Stimulated activated CD4-positive, alpha-beta T cell treated with anti-CD3 and anti-CD28 coated beads, Interleukin-4, amount 100 ng/mL, for 1 hour (primary cell): Measurements from ENCODE around the gene ARHGEF19.
"Not testable (repeated sequence)": the region's sequence is repeated elsewhere in the genome, so short reads cannot be mapped to it uniquely, and the experiment has no call there.

ENCODE experiments used
- DNase-seq: peaks from one replicate; pipeline ENCODE4 v3.0.0-alpha.2; 2020

Gene ARHGEF19

DNA sequence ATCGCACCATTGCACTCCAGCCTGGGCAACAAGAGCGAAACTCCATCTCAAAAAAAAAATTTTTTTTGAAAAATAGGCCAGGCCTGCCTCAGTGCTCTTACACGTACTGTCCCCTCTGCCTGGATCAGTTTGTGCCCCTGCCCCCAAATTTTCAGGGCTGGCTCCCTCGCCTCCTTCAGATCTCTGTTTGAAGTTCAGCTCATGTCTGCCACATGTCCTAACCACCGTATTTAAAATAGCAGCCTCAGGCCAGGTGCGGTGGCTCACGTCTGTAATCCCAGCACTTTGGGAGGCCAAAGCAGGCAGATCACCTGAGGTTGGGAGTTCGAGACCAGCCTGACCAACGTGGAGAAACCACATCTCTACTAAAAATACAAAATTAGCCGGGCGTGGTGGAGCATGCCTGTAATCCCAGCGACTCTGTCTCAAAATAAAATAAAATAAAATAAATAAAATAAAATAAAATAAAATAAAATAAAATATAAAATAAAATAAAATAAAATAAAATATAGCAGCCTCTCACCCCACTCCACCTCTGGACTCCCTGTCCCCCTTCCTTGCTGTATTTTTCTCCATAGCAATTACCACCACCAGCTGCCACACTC lies 48.7 kb downstream of the ARHGEF19 start:
- not testable (repeated sequence) for DNase-seq

DNA sequence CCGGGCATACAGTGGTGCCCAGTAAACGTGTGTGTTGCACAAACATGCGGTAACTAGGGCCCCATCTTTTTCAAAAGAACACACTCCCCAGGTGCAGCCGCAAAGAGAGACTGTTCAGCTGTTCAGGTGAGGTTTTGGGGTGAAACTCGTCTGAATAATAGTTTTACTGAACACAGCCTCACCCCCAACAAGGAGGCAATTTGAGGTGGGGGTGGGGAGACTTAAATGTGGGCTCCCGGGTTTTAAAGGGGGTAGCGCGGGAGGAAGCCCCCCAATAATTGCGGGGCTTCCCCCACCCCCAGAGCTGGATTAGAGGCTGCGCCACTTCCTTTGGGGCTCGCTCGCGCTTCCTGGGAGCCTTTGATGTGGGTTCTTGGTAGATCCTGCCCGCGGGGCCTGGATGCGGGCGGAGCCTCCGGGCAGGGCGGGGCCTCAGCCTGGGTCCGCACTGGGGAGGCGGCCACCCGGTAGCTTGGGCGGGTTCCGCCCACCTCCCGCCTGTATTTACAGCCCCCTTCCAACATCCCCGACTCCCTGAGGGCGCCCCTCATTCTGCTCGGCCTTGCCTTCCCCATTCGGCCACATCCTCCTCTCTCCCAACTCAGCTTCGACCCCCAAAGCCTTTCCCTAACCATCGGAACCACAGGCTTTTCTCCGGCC lies 50.2 kb downstream of the ARHGEF19 start:
- peak; percentile 54 for DNase-seq

DNA sequence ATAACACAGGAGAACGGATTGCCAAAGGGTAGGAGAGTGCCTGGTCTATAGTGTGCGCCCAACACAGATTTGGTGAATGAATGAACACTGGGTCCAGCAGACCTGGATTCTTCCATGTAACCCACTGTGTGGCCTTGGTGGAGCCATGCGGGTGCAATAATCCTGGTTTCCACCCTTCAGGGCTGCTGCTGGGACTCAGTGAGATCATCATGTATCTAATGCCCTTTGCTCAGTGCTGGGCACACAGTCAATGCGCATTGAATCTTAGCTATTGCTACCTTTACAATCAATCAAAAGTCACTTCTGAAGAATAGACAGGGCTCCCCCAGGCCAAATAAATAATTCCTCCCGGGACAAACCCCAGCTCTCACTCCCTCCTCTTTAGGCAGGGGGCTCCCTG lies 50.7 kb downstream of the ARHGEF19 start:
- DNase-seq: no peak

DNA sequence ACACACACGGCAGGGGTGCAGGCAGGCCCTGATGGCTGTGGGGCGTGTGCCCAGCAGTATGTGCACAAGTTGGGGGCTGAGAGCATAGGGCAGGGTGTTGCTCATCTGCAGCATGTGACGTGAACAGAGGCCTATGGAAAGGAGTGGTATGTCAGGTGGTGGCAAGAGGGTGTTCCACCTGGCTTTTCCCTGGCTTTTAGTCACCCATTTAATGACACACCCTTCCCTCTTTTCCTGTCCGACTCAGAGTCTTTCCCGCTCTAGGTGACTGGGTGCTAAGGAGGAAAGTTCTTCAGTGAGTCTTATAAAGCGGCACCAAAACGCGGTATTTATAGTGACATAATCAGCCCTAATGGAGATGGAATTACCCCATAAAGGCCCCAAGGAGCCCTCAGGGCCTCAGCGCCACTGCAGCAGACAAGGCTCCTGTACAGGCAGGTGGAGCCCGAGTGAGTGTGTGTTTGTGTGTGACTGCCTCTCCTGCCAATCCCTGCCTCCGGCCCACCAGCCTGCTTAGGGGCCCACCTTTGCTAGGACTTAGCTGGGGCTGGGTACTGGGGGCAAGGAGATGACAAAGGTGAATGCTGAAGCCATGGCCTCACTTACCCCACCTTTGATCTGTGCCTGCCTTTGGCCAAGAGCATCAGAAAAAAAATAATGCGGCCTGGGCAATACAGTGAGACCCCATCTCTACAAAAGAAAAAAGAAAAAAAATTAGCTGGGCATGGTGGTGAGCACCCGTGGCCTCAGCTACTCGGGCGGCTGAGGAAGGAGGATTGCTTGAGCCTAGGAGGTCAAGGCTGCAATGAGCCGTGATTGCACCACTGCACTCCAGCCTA lies 53.2 kb downstream of the ARHGEF19 start:
- no peak for DNase-seq

DNA sequence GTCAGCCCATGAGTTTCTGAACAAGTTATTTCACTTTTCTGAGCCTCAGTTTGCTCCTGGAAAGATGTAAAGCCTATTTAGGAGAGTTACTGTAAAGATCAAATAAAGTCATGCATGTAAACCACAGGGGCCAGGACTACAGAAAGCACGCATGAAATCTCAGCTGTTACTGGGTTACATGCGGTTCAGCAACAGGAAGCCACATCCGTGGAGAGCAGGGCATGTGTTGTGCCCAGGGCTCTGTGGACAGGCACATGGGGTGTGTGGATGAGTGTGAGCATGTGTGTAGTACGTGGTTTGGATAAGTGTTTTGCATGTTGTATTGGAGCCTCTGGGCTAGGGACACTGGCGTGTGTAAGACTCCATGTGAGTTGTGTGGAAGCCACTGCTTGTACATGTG lies 54.4 kb downstream of the ARHGEF19 start:
- no peak for DNase-seq

DNA sequence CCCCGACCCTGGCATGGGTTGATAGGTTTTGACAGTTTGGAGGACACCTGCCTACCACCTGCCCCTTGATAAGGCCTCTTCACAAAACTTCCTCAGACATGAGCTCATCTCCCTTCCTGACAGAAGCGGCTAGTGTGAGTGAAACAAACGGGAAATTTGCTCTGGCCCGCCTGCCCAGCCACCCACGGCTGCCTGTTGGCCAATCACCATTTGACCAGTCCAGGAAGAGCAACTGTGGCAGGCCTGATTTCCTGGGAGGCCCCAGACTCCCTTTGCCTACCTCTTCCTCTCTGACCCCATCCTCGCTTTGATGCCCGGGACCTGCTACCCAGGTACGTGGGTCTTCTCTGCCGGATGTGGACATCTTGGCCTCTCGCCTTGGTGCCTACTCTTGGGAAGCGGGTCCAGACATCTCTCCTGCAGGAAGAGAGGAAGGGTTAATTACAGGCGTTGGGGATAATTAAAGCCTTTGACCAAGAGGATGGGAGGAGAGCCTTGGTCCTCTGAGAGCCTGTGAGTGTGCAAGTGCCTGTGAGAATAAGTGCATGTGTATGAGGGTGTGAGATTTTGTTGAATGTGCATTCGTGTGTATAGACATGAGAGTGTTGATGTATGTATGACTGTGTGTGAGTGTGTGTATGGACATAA lies 55.5 kb downstream of the ARHGEF19 start:
- no peak for DNase-seq

DNA sequence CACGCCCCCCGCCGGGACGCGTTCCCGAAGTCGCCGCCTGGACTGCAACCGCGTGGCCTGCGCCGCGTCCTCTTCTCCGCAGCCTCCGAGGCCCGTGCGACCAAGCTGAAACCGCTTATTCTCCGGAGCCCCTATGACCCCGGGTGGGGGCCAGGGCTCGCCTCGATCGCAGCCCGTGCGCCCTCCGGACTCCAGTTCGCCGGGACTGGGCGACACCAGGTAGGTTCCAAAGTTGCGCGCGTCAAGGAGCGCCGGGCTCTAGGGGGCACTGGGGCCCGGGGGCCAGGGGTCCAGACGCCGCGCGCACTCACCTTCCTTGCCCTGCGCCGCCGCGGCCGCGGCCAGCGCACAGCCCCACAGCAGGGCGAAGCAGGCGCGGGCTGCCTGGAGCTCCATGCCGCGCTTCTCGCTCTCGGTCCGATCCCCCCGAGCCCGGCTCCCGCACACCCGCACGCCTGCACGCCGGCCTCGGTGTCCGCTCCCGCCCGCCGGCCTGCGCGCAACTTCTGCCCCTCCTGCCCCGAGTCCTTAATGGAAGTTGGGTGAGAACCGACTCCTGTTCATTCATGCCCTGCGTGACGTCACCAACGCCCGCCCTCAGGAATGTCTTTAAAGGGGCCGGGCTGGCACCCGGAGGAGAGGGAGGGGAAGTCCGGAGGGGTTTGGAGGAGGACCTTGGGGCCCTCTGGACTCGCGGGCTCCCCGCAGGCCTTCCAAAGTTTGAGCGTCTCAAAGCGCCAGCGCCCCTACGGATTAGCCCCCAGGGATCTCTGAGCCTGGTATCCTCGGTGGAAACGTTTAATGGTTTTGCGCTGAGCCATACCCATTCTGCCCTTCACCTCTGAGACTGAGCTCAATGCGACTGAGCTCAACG lies 56.7 kb downstream of the ARHGEF19 start, which contains the start of gene EPHA2:
Gene EPHA2 (minus strand): TSS at position 533 of the 874 bp plus-strand sequence. CDS start 137 bp downstream, at position 396.
- DNase-seq: peak; percentile 19

DNA sequence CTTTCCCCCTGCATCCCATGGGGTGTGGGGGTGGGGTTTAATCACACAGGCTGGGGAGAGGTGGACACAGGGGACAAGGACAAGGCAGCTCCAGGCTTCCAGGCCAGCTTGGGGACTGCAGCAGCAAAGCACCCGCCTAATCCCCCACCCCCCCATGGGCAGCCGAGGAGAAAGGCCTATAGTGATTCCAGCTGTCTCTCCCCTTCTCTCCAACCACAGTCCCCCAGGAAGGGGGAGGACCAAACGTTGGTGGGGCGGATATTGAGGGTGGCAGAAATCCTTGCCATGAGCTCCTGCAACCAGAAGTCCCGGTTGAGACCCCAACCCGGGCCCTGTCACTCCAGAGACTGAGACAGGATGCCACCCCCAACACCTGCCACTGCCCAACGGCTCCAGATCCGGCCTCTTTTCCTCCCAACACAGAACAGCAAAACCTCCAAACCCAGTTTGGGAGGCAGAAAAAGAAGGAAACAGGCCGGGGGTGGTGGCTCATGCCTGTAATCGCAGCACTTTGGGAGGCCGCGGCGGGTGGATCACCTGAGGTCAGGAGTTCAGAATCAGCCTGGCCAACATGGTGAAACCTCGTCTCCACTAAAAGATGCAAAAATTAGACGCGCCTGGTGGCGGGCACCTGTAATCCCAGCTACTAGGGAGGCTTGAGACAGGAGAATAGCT lies 58.3 kb downstream of the ARHGEF19 start:
- DNase-seq: no peak

DNA sequence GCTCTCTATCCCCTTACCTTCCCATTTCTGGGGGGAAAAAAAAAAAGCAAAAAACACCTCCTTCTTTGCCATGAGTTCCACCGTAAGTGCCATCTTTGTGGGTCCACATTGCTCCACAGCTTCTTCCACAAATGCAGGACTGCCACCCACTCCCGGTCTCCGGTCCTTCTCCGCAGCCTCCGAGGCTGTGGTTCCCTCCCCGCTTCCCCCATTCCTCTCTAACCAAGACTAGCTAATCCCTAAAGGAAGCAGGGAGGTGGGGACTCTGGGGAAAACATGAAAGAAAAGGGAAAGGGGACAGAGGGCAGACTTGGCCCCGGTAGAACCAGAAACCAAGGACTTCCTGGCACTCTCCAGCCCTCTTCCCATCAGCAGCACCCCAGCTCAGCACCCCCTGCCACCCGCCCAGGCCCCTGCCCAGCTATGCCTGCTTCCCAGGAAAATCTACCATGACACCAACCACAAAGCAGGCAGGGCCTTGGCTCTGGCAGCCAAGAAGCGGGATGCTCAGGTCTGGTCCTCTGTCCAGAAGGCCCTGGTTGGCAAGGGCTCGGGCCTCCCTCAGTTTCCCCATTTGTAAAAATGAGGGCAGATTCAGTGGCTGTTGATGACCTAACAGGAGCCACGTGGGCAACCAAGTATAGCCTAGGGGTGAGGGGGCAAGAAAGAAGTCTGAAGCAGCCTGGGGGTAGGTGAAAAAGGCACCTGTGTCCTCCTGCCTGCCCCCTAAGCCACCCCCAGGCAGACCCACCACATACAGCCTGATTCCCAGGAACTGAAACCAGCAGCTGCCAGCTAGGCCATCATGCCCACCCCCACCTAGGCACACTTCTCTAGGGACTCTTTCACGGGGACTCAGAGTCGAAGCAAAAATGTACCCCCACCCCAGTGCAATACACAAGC lies 59.1 kb downstream of the ARHGEF19 start:
- no peak for DNase-seq

DNA sequence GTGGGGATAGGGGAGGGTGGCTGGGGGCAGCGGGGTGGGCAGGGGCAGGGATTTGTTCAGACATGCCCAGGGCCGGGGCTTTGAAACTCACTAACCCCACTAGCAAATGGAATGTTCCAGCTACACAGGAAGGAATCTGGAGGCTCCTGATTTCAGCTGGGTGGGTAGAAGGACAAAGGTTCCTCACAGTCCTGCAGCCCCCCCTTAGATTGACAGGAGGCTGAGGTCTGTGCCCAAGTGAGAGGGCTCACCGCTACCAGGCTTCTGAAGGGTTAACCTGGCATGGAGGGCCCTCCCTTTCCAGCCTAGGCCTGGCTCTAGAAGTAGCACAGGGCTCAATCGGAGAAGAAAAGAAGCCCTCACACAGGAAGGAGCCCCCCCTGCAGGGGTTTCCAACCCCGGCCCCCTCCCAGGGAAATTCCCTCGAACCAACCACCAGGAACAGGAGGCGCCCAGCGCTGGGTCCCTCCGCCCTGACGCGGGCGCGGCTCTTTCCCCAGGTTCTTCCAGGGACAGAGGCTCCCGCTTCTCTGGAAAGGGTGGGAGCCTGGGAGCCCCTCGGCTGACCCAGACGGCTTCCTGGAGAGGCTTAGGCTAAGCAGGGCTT lies 59.9 kb downstream of the ARHGEF19 start:
- no peak for DNase-seq

DNA sequence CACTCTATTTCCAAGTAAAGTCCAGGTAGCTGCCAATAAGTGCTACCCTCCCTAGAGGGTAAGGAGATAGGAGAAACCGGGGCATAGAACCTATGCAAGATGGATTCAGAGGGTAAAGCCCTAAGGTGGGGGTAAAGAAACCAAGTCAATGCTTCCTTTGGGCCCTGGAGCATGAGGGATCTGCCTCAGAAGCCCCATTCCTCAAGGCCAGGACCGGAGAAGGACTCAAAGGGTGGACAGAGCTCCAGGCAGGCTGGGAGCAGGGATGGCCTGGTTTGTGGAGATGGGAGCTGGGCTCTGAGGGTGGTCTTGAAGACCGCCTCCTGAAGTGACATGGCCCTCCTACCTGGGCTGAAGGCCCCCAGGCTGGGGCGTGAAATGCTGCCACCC lies 60.5 kb downstream of the ARHGEF19 start:
- DNase-seq: no peak

DNA sequence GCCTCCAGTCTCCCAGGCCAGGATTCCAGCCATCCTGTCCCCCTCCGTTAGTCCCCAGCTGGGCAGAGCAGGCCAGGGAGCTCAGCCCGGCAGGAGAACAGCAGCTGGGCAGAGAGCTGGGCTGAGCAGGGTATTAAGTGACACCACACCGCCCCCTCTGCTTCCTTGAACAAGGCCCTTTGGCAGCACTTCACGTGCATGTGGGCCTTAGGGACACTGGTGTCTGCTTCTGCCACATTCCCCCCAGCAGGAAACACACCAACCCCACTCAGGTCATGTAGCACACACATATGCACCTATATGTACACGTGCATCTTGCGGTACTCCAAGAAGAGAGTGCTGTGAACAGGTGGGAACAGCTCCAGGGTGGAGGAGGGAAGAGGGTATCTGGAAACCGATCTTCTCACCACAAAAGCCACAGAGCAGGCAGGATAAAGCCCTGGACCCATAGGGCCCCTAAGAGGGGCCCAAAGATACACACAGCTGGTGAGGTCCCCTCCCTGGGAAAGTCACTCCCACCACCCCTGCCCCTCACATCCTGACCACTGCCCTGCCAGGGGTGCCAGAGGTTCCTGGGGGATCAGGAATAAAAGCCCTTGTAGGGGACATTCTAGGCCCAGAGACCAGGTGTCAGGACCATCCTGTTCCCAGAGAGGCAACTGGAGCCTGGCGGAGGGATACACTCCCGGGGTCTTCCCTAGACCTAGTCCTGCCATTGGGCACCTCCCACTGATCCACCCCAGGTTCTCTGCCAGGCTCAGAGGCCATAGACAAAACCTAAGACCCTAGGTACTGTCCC lies 61.1 kb downstream of the ARHGEF19 start:
- DNase-seq: no peak

DNA sequence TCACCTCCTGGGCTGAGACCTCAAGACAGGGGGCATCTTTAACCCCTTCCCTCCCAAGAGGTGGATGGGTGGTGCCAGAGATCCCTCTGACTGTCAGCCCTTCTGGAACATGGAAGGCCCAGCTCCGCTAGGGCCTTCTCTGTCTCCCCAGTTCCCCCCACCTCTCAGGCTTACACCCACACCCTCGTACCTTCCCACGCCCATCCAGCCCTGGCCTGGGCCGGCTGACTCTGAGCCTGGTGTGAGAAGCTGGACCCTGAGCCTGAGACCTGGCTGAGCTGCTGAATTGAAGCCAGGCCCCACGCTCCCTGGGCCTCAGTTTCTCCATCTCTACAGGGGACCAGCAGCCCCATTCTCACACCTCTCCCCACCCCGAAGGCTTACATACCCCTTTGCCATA lies 61.9 kb downstream of the ARHGEF19 start:
- DNase-seq: no peak

DNA sequence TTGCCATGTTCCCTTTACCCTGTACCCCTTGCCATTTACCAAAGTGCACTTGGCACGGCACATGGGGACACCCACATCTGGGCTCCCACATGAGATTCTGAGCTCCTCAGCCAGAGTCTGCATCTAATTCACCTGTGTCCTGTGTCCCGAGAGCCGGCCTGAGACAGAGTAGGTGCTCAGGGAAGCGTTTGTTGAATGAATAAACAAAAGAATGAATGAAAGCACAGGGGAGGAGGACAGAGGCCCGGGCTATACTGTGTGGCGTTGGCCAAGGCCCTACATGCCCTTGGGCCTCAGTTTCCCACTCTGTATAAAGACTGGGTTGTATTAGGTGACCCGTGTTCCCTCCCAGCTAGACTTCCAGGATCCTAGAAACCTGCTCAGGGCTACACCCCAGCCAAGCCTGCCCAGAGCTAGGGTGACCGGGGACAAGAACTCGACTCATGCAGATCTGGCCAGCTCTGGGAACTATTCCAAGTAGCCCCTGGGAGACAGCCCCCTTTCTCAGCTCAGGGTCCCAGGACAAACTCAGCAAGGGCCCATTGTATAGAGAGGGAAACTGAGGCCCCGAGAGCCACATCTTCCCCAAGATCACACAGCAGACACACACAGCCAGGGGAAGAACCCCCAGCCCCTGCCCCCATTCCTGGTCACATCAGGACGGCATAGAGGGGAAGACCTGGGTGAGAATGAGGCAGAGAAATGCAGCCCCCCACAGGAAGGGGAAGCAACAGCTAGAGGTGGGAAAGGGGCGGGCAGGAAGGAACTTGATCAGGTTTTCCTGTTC lies 62.6 kb downstream of the ARHGEF19 start:
- no peak for DNase-seq

DNA sequence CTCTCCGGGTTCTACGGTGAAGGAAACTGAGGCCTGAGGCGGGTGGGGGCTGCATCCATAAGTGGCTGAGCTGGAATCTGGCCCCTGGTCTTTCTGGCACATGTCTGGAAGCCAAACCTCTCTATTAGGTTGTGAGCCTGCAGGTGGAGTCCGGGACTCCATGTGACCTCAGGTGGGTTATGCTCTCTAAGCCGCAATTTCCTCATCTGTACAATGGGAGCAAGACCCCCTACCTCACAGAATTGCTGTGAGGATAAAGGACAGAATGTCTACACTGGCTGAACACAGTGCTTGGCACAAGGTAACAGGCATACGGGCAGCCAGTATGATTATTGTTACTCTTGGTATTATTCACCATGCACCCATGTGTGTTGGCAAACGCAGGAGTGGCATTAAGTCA lies 63.3 kb downstream of the ARHGEF19 start:
- no peak for DNase-seq

DNA sequence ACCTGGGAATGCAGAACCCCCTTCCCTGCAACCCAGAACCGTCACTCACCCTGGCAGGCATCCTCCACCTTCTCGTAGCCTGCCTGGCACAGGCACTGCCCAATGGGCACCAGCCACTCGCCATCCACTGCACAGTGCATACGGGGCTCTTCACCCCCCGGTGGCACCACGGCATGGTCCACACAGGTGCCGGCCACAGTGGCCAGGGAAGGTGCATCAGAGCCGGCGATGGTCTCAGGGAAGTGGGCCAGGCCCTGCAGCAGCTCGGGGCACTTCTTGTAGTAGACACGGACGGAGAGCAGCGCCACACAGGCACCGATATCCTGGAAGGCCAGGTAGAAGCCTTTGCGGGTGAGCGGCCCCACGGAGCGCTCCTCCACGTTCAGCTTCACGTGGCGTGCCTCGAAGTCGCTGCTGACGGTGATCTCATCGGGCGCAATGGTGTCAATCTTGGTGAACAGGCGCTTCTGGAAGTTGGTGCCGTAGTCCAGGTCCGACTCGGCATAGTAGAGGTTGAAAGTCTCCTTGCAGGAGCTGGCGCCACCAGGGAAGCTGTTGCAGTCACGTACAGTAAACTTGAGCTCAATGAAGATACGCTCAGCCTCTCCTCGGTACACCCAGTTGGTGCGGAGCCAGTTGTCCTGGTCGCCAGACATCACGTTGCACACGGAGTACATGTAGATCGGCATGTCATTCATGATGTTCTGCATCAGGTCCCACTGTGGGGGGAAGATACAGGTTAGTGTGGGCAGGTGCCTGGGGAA lies 63.9 kb downstream of the ARHGEF19 start:
- DNase-seq: no peak
